ENCODE measurements around the gene CCL17.
"Not testable (repeated sequence)": the region's sequence is repeated elsewhere in the genome, so short reads cannot be mapped to it uniquely, and the experiment has no call there.

The CCL17 gene

DNA sequence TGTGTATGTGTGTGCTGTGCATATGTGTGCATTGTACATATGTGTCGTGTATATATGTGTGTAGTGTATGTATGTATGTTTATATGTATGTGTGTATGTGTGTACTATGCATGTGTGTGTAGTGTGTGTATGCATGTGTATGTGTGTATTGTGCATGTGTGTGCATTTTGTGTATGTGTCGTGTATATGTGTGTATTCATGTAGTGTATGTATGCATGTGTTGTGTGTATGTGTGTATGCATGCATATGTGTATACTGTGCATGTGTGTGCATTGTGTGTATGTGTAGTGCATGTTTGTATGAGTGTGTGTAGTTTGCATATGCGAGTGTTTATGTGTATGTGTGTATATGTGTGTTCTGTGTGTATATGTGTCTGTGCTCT lies 15.5 kb upstream of the CCL17 start:
- TF ChIP-seq POLR2AphosphoS5 (IDR thresholded peaks at IDR 0.05; ENCODE audit: borderline replicate concordance, low read depth, low read length) (no peak), FOXP2 (optimal IDR thresholded peaks at IDR 0.05; ENCODE audit: control extremely low read depth, extremely low read length, insufficient read depth) (no peak), EZH2 (IDR thresholded peaks at IDR 0.05) (no peak)
- Histone ChIP-seq H3K27ac (no peak overlapping the region), H3K9ac (ENCODE audit: insufficient read length) (no peak overlapping the region), H3K9me3 (ENCODE audit: low read depth, low read length) (no peaks in the 10 kb centered on the region), H3K36me3 (ENCODE audit: insufficient read depth, low read length) (no peaks in the 10 kb centered on the region), H3K4me3 (no peak overlapping the region)
- no peak for DNase-seq (ENCODE audit: low read depth, low spot score)

GRCh38 chr16:57390636-57391295 lies 13.8 kb upstream of the CCL17 start:
- Histone ChIP-seq H3K9me3 (ENCODE audit: low read depth, low read length) (no peaks in the 10 kb centered on the region), H3K27ac (no peak overlapping the region), H3K9ac (ENCODE audit: insufficient read length) (no peak overlapping the region), H3K4me3 (no peak overlapping the region), H3K36me3 (ENCODE audit: insufficient read depth, low read length) (no peaks in the 10 kb centered on the region)
- no peak for TF ChIP-seq POLR2AphosphoS5 (IDR thresholded peaks at IDR 0.05; ENCODE audit: borderline replicate concordance, low read depth, low read length)
- no peak for TF ChIP-seq FOXP2 (optimal IDR thresholded peaks at IDR 0.05; ENCODE audit: control extremely low read depth, extremely low read length, insufficient read depth)
- TF ChIP-seq EZH2 (IDR thresholded peaks at IDR 0.05) = no peak
- DNase-seq (ENCODE audit: low read depth, low spot score) = no peak

DNA sequence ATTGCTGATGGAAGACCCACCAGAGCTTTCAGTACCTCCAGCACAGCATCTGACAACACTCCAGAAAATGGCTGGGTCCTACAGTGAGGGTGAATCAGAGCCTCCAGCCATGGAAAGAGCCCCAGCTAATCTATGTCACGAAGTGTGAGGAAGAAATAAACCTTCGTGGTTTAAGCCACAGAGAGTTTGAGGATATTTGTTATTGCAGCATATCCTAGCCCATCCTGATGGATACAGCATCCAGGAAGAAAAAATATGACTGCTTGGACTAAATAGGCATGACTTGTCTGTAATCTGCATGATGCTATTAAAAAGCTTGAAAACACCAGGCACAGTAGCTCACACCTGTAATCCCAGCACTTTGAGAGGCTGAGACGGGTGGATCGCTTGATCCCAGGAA lies 13.3 kb upstream of the CCL17 start:
- H3K36me3 ChIP-seq (ENCODE audit: insufficient read depth, low read length) = no peaks in the 10 kb centered on the region
- TF ChIP-seq FOXP2 (optimal IDR thresholded peaks at IDR 0.05; ENCODE audit: control extremely low read depth, extremely low read length, insufficient read depth) (no peak), POLR2AphosphoS5 (IDR thresholded peaks at IDR 0.05; ENCODE audit: borderline replicate concordance, low read depth, low read length) (no peak), EZH2 (IDR thresholded peaks at IDR 0.05) (no peak)
- no peak for DNase-seq (ENCODE audit: low read depth, low spot score)
- no peak overlapping the region for H3K4me3 ChIP-seq
- H3K9me3 ChIP-seq (ENCODE audit: low read depth, low read length) = no peaks in the 10 kb centered on the region
- no peak overlapping the region for H3K9ac ChIP-seq (ENCODE audit: insufficient read length)
- no peak overlapping the region for H3K27ac ChIP-seq

GRCh38 chr16:57391708-57392107 lies 12.9 kb upstream of the CCL17 start:
- DNase-seq (ENCODE audit: low read depth, low spot score) = no peak
- H3K36me3 ChIP-seq (ENCODE audit: insufficient read depth, low read length) = no peaks in the 10 kb centered on the region
- no peak overlapping the region for H3K4me3 ChIP-seq
- no peaks in the 10 kb centered on the region for H3K9me3 ChIP-seq (ENCODE audit: low read depth, low read length)
- no peak overlapping the region for H3K27ac ChIP-seq
- no peak overlapping the region for H3K9ac ChIP-seq (ENCODE audit: insufficient read length)
- TF ChIP-seq FOXP2 (optimal IDR thresholded peaks at IDR 0.05; ENCODE audit: control extremely low read depth, extremely low read length, insufficient read depth) = no peak
- TF ChIP-seq POLR2AphosphoS5 (IDR thresholded peaks at IDR 0.05; ENCODE audit: borderline replicate concordance, low read depth, low read length) = no peak
- TF ChIP-seq EZH2 (IDR thresholded peaks at IDR 0.05) = no peak

GRCh38 chr16:57392694-57393093 lies 11.9 kb upstream of the CCL17 start:
- Histone ChIP-seq H3K27ac (no peak overlapping the region), H3K36me3 (ENCODE audit: insufficient read depth, low read length) (no peaks in the 10 kb centered on the region), H3K9me3 (ENCODE audit: low read depth, low read length) (no peaks in the 10 kb centered on the region), H3K9ac (ENCODE audit: insufficient read length) (no peak overlapping the region), H3K4me3 (no peak overlapping the region)
- TF ChIP-seq EZH2 (IDR thresholded peaks at IDR 0.05) = no peak
- no peak for TF ChIP-seq POLR2AphosphoS5 (IDR thresholded peaks at IDR 0.05; ENCODE audit: borderline replicate concordance, low read depth, low read length)
- no peak for TF ChIP-seq FOXP2 (optimal IDR thresholded peaks at IDR 0.05; ENCODE audit: control extremely low read depth, extremely low read length, insufficient read depth)
- DNase-seq (ENCODE audit: low read depth, low spot score) = no peak

GRCh38 chr16:57394444-57394843 lies 10.1 kb upstream of the CCL17 start:
- Histone ChIP-seq H3K36me3 (ENCODE audit: insufficient read depth, low read length) (no peaks in the 10 kb centered on the region), H3K27ac (no peak overlapping the region), H3K9me3 (ENCODE audit: low read depth, low read length) (no peaks in the 10 kb centered on the region), H3K9ac (ENCODE audit: insufficient read length) (no peak overlapping the region), H3K4me3 (no peak overlapping the region)
- no peak for TF ChIP-seq EZH2 (IDR thresholded peaks at IDR 0.05)
- no peak for TF ChIP-seq FOXP2 (optimal IDR thresholded peaks at IDR 0.05; ENCODE audit: control extremely low read depth, extremely low read length, insufficient read depth)
- TF ChIP-seq POLR2AphosphoS5 (IDR thresholded peaks at IDR 0.05; ENCODE audit: borderline replicate concordance, low read depth, low read length) = no peak
- no peak for DNase-seq (ENCODE audit: low read depth, low spot score)

DNA sequence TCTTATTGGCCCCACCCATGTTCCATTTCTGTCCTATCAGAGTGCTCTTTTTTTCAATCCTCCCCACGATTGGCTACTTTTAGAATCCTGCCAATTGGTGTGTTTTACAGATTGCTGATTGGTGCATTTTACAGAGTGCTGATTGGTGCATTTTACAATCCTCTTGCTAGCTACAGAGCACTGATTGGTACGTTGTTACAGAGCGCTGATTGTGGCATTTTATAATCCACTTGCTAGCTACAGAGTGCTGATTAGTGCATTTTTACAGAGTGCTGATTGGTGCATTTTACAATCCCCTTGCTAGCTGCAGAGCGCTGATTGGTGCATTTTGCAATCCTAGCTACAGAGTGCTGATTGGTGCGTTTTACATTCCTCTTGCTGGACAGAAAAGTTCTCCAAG lies 9.5 kb upstream of the CCL17 start:
- TF ChIP-seq POLR2AphosphoS5 (IDR thresholded peaks at IDR 0.05; ENCODE audit: borderline replicate concordance, low read depth, low read length) = no peak
- no peak for TF ChIP-seq FOXP2 (optimal IDR thresholded peaks at IDR 0.05; ENCODE audit: control extremely low read depth, extremely low read length, insufficient read depth)
- no peak for TF ChIP-seq EZH2 (IDR thresholded peaks at IDR 0.05)
- Histone ChIP-seq H3K27ac (no peak overlapping the region), H3K4me3 (no peak overlapping the region), H3K9me3 (ENCODE audit: low read depth, low read length) (no peaks in the 10 kb centered on the region), H3K9ac (ENCODE audit: insufficient read length) (no peak overlapping the region), H3K36me3 (ENCODE audit: insufficient read depth, low read length) (no peaks in the 10 kb centered on the region)
- DNase-seq (ENCODE audit: low read depth, low spot score) = no peak

GRCh38 chr16:57396786-57397185 lies 7.8 kb upstream of the CCL17 start:
- H3K4me3 ChIP-seq = no peak overlapping the region
- no peak overlapping the region for H3K9ac ChIP-seq (ENCODE audit: insufficient read length)
- H3K36me3 ChIP-seq (ENCODE audit: insufficient read depth, low read length) = no peaks in the 10 kb centered on the region
- no peak for TF ChIP-seq FOXP2 (optimal IDR thresholded peaks at IDR 0.05; ENCODE audit: control extremely low read depth, extremely low read length, insufficient read depth)
- no peak for TF ChIP-seq EZH2 (IDR thresholded peaks at IDR 0.05)
- no peak for TF ChIP-seq POLR2AphosphoS5 (IDR thresholded peaks at IDR 0.05; ENCODE audit: borderline replicate concordance, low read depth, low read length)
- no peak for DNase-seq (ENCODE audit: low read depth, low spot score)
- no peaks in the 10 kb centered on the region for H3K9me3 ChIP-seq (ENCODE audit: low read depth, low read length)
- H3K27ac ChIP-seq = no peak overlapping the region

GRCh38 chr16:57397493-57397892 lies 7.1 kb upstream of the CCL17 start:
- H3K4me3 ChIP-seq; H3K9ac ChIP-seq (ENCODE audit: insufficient read length); H3K36me3 ChIP-seq (ENCODE audit: insufficient read depth, low read length); H3K27ac ChIP-seq; DNase-seq (ENCODE audit: low read depth, low spot score); H3K9me3 ChIP-seq (ENCODE audit: low read depth, low read length): not testable (repeated sequence)

All from SK-N-MC (cell line).